GM21825 (cell line): ENCODE results near the gene RNF180.
"Not testable (repeated sequence)": the region's sequence is repeated elsewhere in the genome, so short reads cannot be mapped to it uniquely, and the experiment has no call there.

ENCODE experiments used
- ATAC-seq: cut with Tn5 transposase; IDR thresholded peaks from one replicate; pipeline ENCODE4 v1.9.1; 2021; ENCODE audit warnings: mild to moderate bottlenecking, moderate library complexity; ENCODE audit not compliant: unreplicated experiment

Gene RNF180

GRCh38 chr5:64176301-64176700 lies 10.7 kb downstream of the RNF180 start:
- no peak for ATAC-seq

GRCh38 chr5:64180661-64181343 lies 15.2 kb downstream of the RNF180 start:
- no peak for ATAC-seq

GRCh38 chr5:64181440-64181839 lies 15.8 kb downstream of the RNF180 start:
- ATAC-seq, result no peak

GRCh38 chr5:64183956-64184355 lies 18.3 kb downstream of the RNF180 start:
- ATAC-seq, result no peak

GRCh38 chr5:64184832-64185231 lies 19.2 kb downstream of the RNF180 start:
- no peak for ATAC-seq

GRCh38 chr5:64188776-64189175 lies 23.1 kb downstream of the RNF180 start:
- no peak for ATAC-seq

GRCh38 chr5:64190562-64191306 lies 25.1 kb downstream of the RNF180 start:
- ATAC-seq, result no peak

GRCh38 chr5:64195981-64196380 lies 30.3 kb downstream of the RNF180 start:
- no peak for ATAC-seq

GRCh38 chr5:64199425-64199824 lies 33.8 kb downstream of the RNF180 start:
- no peak for ATAC-seq

- ATAC-seq, result no peak
Measured at GRCh38 chr5:64201996-64202395, 36.4 kb downstream of the RNF180 start.

GRCh38 chr5:64206653-64207052 lies 41.0 kb downstream of the RNF180 start:
- ATAC-seq, result no peak

GRCh38 chr5:64207978-64208377 lies 42.3 kb downstream of the RNF180 start:
- no peak for ATAC-seq

GRCh38 chr5:64209353-64209752 lies 43.7 kb downstream of the RNF180 start:
- ATAC-seq, result no peak

GRCh38 chr5:64210866-64211265 lies 45.2 kb downstream of the RNF180 start:
- no peak for ATAC-seq

GRCh38 chr5:64213011-64213410 lies 47.4 kb downstream of the RNF180 start:
- ATAC-seq, result no peak

GRCh38 chr5:64213531-64213930 lies 47.9 kb downstream of the RNF180 start:
- no peak for ATAC-seq

GRCh38 chr5:64214132-64214531 lies 48.5 kb downstream of the RNF180 start:
- ATAC-seq, result no peak

GRCh38 chr5:64221911-64222310 lies 56.3 kb downstream of the RNF180 start:
- ATAC-seq, result no peak

GRCh38 chr5:64225286-64225981 lies 59.8 kb downstream of the RNF180 start:
- not testable (repeated sequence) for ATAC-seq

- ATAC-seq, result not testable (repeated sequence)
Measured at GRCh38 chr5:64227131-64227537, 61.5 kb downstream of the RNF180 start.

GRCh38 chr5:64229163-64229774 lies 63.6 kb downstream of the RNF180 start:
- peak; percentile 63 for ATAC-seq
